Liver (tissue), 9 donors: ENCODE results near the gene MDH1B. TPM values are rescaled to one million over a fixed set of nuclear protein-coding genes. Genes with fewer than 3 reads are reported as not detected.
A peak's percentile ranks its signal among the peaks of the same experiment; 100 is the strongest.

Experiments used
- DNase-seq: peaks from one replicate; pipeline ENCODE4 v3.0.0-alpha.2; 2017; ENCODE audit warnings: low spot score
- H3K27ac ChIP-seq, 2 donors: one replicate each; pipeline ENCODE4 v1.7.0; 2013; ENCODE audit warnings: inconsistent platforms in 2 of 2, low read length in 2 of 2, control low read depth in 1 of 2, low read depth in 1 of 2, mild to moderate bottlenecking in 1 of 2
- H3K27me3 ChIP-seq, 4 donors: one replicate each; pipeline versions ENCODE4 v1.6.1 to v1.7.0; 2013; ENCODE audit warnings: low read length in 3 of 4, inconsistent platforms in 1 of 4, mild to moderate bottlenecking in 1 of 4, moderate library complexity in 1 of 4; ENCODE audit not compliant: control insufficient read depth in 4 of 4, insufficient read depth in 4 of 4
- H3K36me3 ChIP-seq, 4 donors: one replicate each; pipeline versions ENCODE4 v1.6.1 to v1.7.0; 2013; ENCODE audit warnings: low read length in 3 of 4, mild to moderate bottlenecking in 3 of 4, low read depth in 1 of 4, moderate library complexity in 1 of 4; ENCODE audit not compliant: control insufficient read depth in 4 of 4, insufficient read depth in 3 of 4
- H3K4me1 ChIP-seq, 4 donors: one replicate each; pipeline versions ENCODE4 v1.6.1 to v1.7.0; 2013; ENCODE audit warnings: low read length in 3 of 4, mild to moderate bottlenecking in 3 of 4, moderate library complexity in 1 of 4; ENCODE audit not compliant: control insufficient read depth in 4 of 4, insufficient read depth in 4 of 4
- H3K4me3 ChIP-seq, 3 donors: one replicate each; pipeline versions ENCODE4 v1.6.1 to v1.7.0; 2013; ENCODE audit warnings: low read length in 3 of 3, control low read depth in 1 of 3, low read depth in 1 of 3, mild to moderate bottlenecking in 1 of 3
- H3K9ac ChIP-seq, 2 donors: one replicate each; pipeline ENCODE4 v1.7.0; 2013; ENCODE audit warnings: low read length in 2 of 2, mild to moderate bottlenecking in 2 of 2, moderate library complexity in 2 of 2, control low read depth in 1 of 2, low read depth in 1 of 2
- H3K9me3 ChIP-seq, 4 donors: one replicate each; pipeline versions ENCODE4 v1.6.1 to v1.7.0; 2013; ENCODE audit warnings: low read length in 3 of 4; ENCODE audit not compliant: control insufficient read depth in 4 of 4
- ATF3 ChIP-seq: IDR thresholded peaks from 2 replicates; pipeline ENCODE4 v1.6.1; 2016; ENCODE audit warnings: antibody characterized with exemption
- CTCF ChIP-seq: fragments of 150-350 bp; IDR thresholded peaks from 2 replicates; pipeline ENCODE4 v1.5.1; 2017; ENCODE audit warnings: improper control_type of control experiment, low read depth, low read length; ENCODE audit not compliant: missing input control
- EGR1 ChIP-seq, 2 donors: IDR thresholded peaks; 2 replicates each; pipeline ENCODE4 v1.6.1; 2016 to 2018; ENCODE audit warnings: antibody characterized with exemption in 2 of 2, low read depth in 2 of 2
- FOXA2 ChIP-seq: IDR thresholded peaks from 2 replicates; pipeline ENCODE4 v1.6.1; 2016; ENCODE audit warnings: antibody characterized with exemption
- GABPA ChIP-seq, 2 donors: IDR thresholded peaks in 1 of 2; conservative IDR thresholded peaks in 1 of 2; 2 replicates each; pipeline ENCODE4 v1.6.1; 2016; ENCODE audit warnings: antibody characterized with exemption in 2 of 2, mild to moderate bottlenecking in 1 of 2, moderate library complexity in 1 of 2
- HNF4A ChIP-seq, 2 donors: conservative IDR thresholded peaks; 2 replicates each; pipeline ENCODE4 v1.6.1; 2016; ENCODE audit warnings: antibody characterized with exemption in 2 of 2, mild to moderate bottlenecking in 2 of 2
- RAD21 ChIP-seq, 2 donors: IDR thresholded peaks; 2 replicates each; pipeline ENCODE4 v1.6.1; 2016; ENCODE audit warnings: antibody characterized with exemption in 2 of 2, mild to moderate bottlenecking in 2 of 2
- RXRA ChIP-seq, 2 donors: IDR thresholded peaks; 2 replicates each; pipeline ENCODE4 v1.6.1; 2017 to 2018; ENCODE audit warnings: antibody characterized with exemption in 2 of 2, mild to moderate bottlenecking in 1 of 2
- SP1 ChIP-seq: IDR thresholded peaks from 2 replicates; pipeline ENCODE4 v1.6.1; 2018; ENCODE audit warnings: antibody characterized with exemption, mild to moderate bottlenecking
- TAF1 ChIP-seq: conservative IDR thresholded peaks from 2 replicates; pipeline ENCODE4 v1.6.1; 2016; ENCODE audit warnings: antibody characterized with exemption, mild to moderate bottlenecking
- YY1 ChIP-seq: IDR thresholded peaks from 2 replicates; pipeline ENCODE4 v1.6.1; 2016; ENCODE audit warnings: antibody characterized with exemption, mild to moderate bottlenecking
- WGBS: extraction: QIAGEN DNeasy Blood & Tissue Kit; methylation state at CpG from one replicate; pipeline ENCODE4 v1.1.7; 2013; 5-methylcytosine and 5-hydroxymethylcytosine counted together
- polyA plus RNA-seq, 2 donors: library from polyadenylated mRNA; stranded (reverse) in 1 of 2; unstranded in 1 of 2; fragments of 200-250 nt in 1 of 2; fragments of >200 nt in 1 of 2; fragmentation: Nextera tagmentation in 1 of 2; extraction: Ambion mirVana in 1 of 2; gene quantifications; one replicate each; pipeline versions ENCODE4 v1.2.1 to v1.2.3, GENCODE V29; 2013 to 2015
- total RNA-seq, 2 donors: library from RNA; depleted of rRNA; stranded (reverse); fragments of >200 nt; gene quantifications; one replicate each; pipeline ENCODE4 v1.2.3, GENCODE V29; 2014
- TF ChIP-seq, protein P1 (sequence below): IDR thresholded peaks from 2 replicates; pipeline ENCODE4 v1.6.1; 2016; ENCODE audit warnings: antibody characterized with exemption
- TF ChIP-seq, protein P2 (sequence below): IDR thresholded peaks from 2 replicates; pipeline ENCODE4 v1.6.1; 2016; ENCODE audit warnings: antibody characterized with exemption, mild to moderate bottlenecking
- donor health status: healthy.
- donor health status: healthy.
- donor health status: healthy.
- donor health status: healthy.
- donor health status: healthy.

Gene MDH1B
- total and polyA plus RNA-seq, 4 donors, result 0.09 to 0.33 (median 0.18) TPM; not detected in 1

- H3K36me3 ChIP-seq, result no peaks in the 10 kb centered on the region
- no peaks in the 10 kb centered on the region for H3K9me3 ChIP-seq
- no peak for DNase-seq
- no peak for TF ChIP-seq RXRA (IDR thresholded peaks at IDR 0.05)
- TF ChIP-seq EGR1 (IDR thresholded peaks at IDR 0.05; ENCODE audit: low read depth in 2 of 2), result no peak
- no peak for TF ChIP-seq ATF3
- TF ChIP-seq CTCF, result no peak
- no peak for TF ChIP-seq SP1
- no peak for TF ChIP-seq TAF1
- TF ChIP-seq HNF4A (conservative IDR thresholded peaks at IDR 0.05), result no peak
- TF ChIP-seq FOXA2, result no peak
- TF ChIP-seq RAD21 (IDR thresholded peaks at IDR 0.05), result no peak
- TF ChIP-seq GABPA (IDR thresholded peaks at IDR 0.05 in 1 of 2, conservative IDR thresholded peaks at IDR 0.05 in 1 of 2), result no peak
- peaks cover 0 to 5% (median 1%) of the 10 kb centered on the region in 4 donors for H3K27me3 ChIP-seq
- no peak overlapping the region for H3K4me3 ChIP-seq
- H3K27ac ChIP-seq, result no peak overlapping the region
- H3K4me1 ChIP-seq, result no peaks in the 10 kb centered on the region
- no peak overlapping the region for H3K9ac ChIP-seq
These were observed 68.2 kb downstream of the MDH1B start for GRCh38 chr2:206696910-206697309.

DNA sequence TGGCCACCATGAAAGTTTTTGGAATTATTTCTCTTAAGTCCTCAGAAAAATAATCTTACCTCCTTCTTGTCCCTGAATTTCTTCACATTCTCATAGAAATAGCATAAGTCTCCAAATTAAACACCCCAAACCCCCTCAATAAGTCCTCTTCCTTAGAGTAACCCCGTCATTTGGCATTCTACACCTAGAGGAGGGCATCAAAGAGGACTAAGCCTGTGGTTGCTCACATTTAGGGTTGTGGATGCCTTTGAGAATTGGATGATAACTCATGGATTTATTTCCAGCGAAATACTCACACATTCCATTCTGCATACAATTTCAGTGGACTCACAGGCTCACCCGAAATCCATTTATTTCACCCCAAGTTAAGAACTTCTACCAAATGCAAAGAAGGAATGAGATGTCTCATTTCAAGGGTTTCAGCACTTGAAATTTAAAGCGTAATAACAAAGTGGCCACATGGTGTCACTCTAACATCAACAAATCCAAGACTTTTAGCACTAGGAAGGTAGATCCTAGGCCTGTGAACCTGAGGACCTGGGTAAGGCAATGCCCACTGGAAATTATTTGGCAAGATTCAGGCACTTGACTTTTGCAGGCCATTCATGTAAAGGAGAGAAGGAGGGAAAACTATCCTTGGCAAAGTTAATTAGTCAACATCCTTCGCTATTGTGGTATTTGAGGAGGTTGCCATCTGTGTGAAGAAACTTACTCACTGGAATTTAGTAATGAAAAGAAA is 71.6 kb downstream of the MDH1B start:
- Histone ChIP-seq H3K4me3 (no peak overlapping the region), H3K4me1 (no peaks in the 10 kb centered on the region), H3K9me3 (no peaks in the 10 kb centered on the region), H3K9ac (no peak overlapping the region), H3K27me3 (no peaks in the 10 kb centered on the region), H3K27ac (no peak overlapping the region), H3K36me3 (no peaks in the 10 kb centered on the region)
- WGBS, result 29% methylated on average over 5 of the region's 5 CpGs
- DNase-seq, result no peak
- TF ChIP-seq CTCF (peak; percentile 66), YY1 (no peak), GABPA (IDR thresholded peaks at IDR 0.05 in 1 of 2, conservative IDR thresholded peaks at IDR 0.05 in 1 of 2) (no peak), SP1 (no peak), RAD21 (IDR thresholded peaks at IDR 0.05) (peak; percentile 88 to 90), RXRA (IDR thresholded peaks at IDR 0.05) (no peak)
- TF ChIP-seq, protein P1, sequence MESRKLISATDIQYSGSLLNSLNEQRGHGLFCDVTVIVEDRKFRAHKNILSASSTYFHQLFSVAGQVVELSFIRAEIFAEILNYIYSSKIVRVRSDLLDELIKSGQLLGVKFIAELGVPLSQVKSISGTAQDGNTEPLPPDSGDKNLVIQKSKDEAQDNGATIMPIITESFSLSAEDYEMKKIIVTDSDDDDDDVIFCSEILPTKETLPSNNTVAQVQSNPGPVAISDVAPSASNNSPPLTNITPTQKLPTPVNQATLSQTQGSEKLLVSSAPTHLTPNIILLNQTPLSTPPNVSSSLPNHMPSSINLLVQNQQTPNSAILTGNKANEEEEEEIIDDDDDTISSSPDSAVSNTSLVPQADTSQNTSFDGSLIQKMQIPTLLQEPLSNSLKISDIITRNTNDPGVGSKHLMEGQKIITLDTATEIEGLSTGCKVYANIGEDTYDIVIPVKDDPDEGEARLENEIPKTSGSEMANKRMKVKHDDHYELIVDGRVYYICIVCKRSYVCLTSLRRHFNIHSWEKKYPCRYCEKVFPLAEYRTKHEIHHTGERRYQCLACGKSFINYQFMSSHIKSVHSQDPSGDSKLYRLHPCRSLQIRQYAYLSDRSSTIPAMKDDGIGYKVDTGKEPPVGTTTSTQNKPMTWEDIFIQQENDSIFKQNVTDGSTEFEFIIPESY, result no peak
- TF ChIP-seq, protein P2, sequence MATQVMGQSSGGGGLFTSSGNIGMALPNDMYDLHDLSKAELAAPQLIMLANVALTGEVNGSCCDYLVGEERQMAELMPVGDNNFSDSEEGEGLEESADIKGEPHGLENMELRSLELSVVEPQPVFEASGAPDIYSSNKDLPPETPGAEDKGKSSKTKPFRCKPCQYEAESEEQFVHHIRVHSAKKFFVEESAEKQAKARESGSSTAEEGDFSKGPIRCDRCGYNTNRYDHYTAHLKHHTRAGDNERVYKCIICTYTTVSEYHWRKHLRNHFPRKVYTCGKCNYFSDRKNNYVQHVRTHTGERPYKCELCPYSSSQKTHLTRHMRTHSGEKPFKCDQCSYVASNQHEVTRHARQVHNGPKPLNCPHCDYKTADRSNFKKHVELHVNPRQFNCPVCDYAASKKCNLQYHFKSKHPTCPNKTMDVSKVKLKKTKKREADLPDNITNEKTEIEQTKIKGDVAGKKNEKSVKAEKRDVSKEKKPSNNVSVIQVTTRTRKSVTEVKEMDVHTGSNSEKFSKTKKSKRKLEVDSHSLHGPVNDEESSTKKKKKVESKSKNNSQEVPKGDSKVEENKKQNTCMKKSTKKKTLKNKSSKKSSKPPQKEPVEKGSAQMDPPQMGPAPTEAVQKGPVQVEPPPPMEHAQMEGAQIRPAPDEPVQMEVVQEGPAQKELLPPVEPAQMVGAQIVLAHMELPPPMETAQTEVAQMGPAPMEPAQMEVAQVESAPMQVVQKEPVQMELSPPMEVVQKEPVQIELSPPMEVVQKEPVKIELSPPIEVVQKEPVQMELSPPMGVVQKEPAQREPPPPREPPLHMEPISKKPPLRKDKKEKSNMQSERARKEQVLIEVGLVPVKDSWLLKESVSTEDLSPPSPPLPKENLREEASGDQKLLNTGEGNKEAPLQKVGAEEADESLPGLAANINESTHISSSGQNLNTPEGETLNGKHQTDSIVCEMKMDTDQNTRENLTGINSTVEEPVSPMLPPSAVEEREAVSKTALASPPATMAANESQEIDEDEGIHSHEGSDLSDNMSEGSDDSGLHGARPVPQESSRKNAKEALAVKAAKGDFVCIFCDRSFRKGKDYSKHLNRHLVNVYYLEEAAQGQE, result no peak
